Activated CD8-positive, alpha-beta T cell treated with anti-CD3 and anti-CD28 coated beads for 36 hours (primary cell): ENCODE measurements around the gene MORN5. TPM values are rescaled to one million over a fixed set of nuclear protein-coding genes. Genes with fewer than 3 reads are reported as not detected.

Experiments
- ATAC-seq: fragments of 200-7000 bp; cut with Tn5 transposase; one replicate; pipeline ENCODE4 v1.10.0; 2021; ENCODE audit warnings: mild to moderate bottlenecking, moderate library complexity
- CTCF ChIA-PET: fragments of 350-600 bp; sonication (Branson Sonifier 250); formaldehyde crosslinking; loops from one replicate; lab custom pipeline; 2021; ENCODE audit warnings: antibody characterized with exemption; lab: Charles Lee
- POLR2A ChIA-PET: fragments of 350-600 bp; sonication (Branson Sonifier 250); formaldehyde crosslinking; loops from one replicate; lab custom pipeline; 2021; ENCODE audit warnings: antibody characterized with exemption; lab: Charles Lee
- DNase-seq: peaks from one replicate; pipeline ENCODE4 v3.0.0-alpha.2; 2020
- H3K27ac Mint-ChIP-seq: one replicate; pipeline ENCODE4 v1.8.0; 2021; ENCODE audit warnings: mild to moderate bottlenecking, mixed read lengths
- H3K27me3 Mint-ChIP-seq: one replicate; pipeline ENCODE4 v1.8.0; 2021; ENCODE audit warnings: mixed read lengths
- H3K36me3 Mint-ChIP-seq: one replicate; pipeline ENCODE4 v1.8.0; 2021; ENCODE audit warnings: low read depth, mixed read lengths
- H3K4me1 Mint-ChIP-seq: one replicate; pipeline ENCODE4 v1.8.0; 2021; ENCODE audit warnings: low read depth, mixed read lengths
- H3K4me3 Mint-ChIP-seq: one replicate; pipeline ENCODE4 v1.8.0; 2021; ENCODE audit warnings: mild to moderate bottlenecking, moderate library complexity, mixed read lengths
- H3K9me3 Mint-ChIP-seq: one replicate; pipeline ENCODE4 v1.8.0; 2021; ENCODE audit warnings: mixed read lengths
- intact Hi-C: fragments of 100-400 bp; cut with micrococcal nuclease; formaldehyde crosslinking; loops from one replicate; pipeline ENCODE4 v1.10.0; 2022
- total RNA-seq, 2 experiments: library from RNA; stranded (reverse); gene quantifications; one replicate each; pipeline ENCODE4 v1.2.3, GENCODE V29; 2021
- TF ChIP-seq, protein P1 (sequence below): fragments of 200-600 bp; IDR thresholded peaks from one replicate; pipeline ENCODE4 v1.8.0; 2022; ENCODE audit warnings: antibody characterized with exemption, mild to moderate bottlenecking

MORN5 gene
- total RNA-seq, 2 experiments from 2014 or later: not detected

DNA sequence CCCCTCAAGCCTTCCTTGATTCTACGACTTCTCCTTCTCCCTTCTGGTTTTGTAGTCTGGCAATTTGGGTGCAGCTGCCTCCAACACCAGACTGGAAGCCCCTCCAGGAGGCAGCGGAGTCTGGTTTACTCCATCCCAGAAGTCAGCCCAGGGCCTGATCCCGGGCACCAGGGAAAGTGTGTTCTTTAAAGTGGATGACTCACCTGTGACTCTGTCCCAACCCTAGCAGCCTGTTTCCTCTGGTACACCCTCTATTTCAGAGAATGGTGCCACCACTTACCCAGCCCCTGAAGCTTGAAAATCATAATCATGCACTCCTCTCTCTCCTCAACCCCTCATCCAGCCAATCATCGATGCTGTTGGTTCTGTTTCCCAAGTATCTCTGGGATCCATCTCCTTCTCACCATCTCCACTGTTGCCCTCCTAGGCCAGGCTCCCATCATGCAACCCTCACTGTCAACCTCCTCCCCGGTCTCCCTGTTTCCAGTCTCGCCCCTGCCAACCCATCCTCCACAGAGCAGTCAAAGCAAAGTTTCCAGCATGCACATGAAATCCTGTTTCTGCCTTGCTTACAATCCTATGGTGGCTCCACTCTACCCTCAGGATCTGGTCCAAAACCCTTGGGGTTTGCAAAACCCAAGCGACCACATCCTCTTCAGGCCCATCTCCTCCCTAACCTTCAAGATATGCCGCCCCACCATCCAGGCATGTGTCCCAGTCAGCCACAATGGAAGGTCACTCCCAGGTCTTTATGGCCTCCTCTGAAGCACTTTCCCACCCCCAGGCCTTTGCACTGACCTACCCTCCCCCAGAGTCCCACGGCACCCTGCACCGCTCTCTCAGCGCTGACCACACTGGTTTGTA is 58.6 kb downstream of the MORN5 start:
- Mint-ChIP-seq H3K4me3 (no peak overlapping the region), H3K27me3 (peaks cover 80% of the 10 kb centered on the region), H3K4me1 (peaks cover 24% of the 10 kb centered on the region), H3K36me3 (no peaks in the 10 kb centered on the region), H3K9me3 (no peaks in the 10 kb centered on the region), H3K27ac (no peak overlapping the region)
- intact Hi-C loops: no loop called here
- no peak for DNase-seq
- ChIA-PET POLR2A (no interaction called here), CTCF (interaction anchor here (0.8 kb wide), 1 partner anchor 133 kb away, joined by 3 read pairs; no protein-coding TSS in a partner anchor)
- TF ChIP-seq, protein P1, sequence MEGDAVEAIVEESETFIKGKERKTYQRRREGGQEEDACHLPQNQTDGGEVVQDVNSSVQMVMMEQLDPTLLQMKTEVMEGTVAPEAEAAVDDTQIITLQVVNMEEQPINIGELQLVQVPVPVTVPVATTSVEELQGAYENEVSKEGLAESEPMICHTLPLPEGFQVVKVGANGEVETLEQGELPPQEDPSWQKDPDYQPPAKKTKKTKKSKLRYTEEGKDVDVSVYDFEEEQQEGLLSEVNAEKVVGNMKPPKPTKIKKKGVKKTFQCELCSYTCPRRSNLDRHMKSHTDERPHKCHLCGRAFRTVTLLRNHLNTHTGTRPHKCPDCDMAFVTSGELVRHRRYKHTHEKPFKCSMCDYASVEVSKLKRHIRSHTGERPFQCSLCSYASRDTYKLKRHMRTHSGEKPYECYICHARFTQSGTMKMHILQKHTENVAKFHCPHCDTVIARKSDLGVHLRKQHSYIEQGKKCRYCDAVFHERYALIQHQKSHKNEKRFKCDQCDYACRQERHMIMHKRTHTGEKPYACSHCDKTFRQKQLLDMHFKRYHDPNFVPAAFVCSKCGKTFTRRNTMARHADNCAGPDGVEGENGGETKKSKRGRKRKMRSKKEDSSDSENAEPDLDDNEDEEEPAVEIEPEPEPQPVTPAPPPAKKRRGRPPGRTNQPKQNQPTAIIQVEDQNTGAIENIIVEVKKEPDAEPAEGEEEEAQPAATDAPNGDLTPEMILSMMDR: no peak
- ATAC-seq: no peak

- peaks cover 79% of the 10 kb centered on the region for H3K27me3 Mint-ChIP-seq
- DNase-seq: no peak
- H3K9me3 Mint-ChIP-seq: no peaks in the 10 kb centered on the region
Measured at GRCh38 chr9:122218935-122219855, 59.5 kb downstream of the MORN5 start.

GRCh38 chr9:122219856-122220672 is 60.4 kb downstream of the MORN5 start:
- H3K4me1 Mint-ChIP-seq: peaks cover 22% of the 10 kb centered on the region
- H3K36me3 Mint-ChIP-seq: no peaks in the 10 kb centered on the region
- H3K27me3 Mint-ChIP-seq: peaks cover 79% of the 10 kb centered on the region
- no peak overlapping the region for H3K27ac Mint-ChIP-seq
- H3K4me3 Mint-ChIP-seq: peak overlapping the region; percentile 56
- intact Hi-C loops: no loop called here
- no peaks in the 10 kb centered on the region for H3K9me3 Mint-ChIP-seq
- POLR2A ChIA-PET: no interaction called here
- TF ChIP-seq, protein P1: no peak
- DNase-seq: no peak
- ATAC-seq: no peak
- CTCF ChIA-PET: interaction anchor here (1.0 kb wide), 1 partner anchor 131 kb away, joined by 3 read pairs; no protein-coding TSS in a partner anchor

More at GRCh38 chr9:122218935-122219855, 59.5 kb downstream of the MORN5 start:
- Mint-ChIP-seq H3K27ac (no peak overlapping the region), H3K4me1 (peaks cover 24% of the 10 kb centered on the region), H3K4me3 (peak overlapping the region; percentile 56), H3K36me3 (no peaks in the 10 kb centered on the region)
- intact Hi-C loops: no loop called here
- TF ChIP-seq, protein P1: no peak
- peak; percentile 15 for ATAC-seq
- ChIA-PET CTCF (no interaction called here), POLR2A (no interaction called here)

GRCh38 chr9:122220673-122221182 is 61.0 kb downstream of the MORN5 start:
- no peaks in the 10 kb centered on the region for H3K36me3 Mint-ChIP-seq
- intact Hi-C loops: no loop called here
- CTCF ChIA-PET: interaction anchor here (1.0 kb wide), 1 partner anchor 130 kb away, joined by 3 read pairs; no protein-coding TSS in a partner anchor
- POLR2A ChIA-PET: no interaction called here
- peaks cover 22% of the 10 kb centered on the region for H3K4me1 Mint-ChIP-seq
- DNase-seq: no peak
- no peak overlapping the region for H3K27ac Mint-ChIP-seq
- no peak overlapping the region for H3K4me3 Mint-ChIP-seq
- TF ChIP-seq, protein P1: no peak
- peaks cover 74% of the 10 kb centered on the region for H3K27me3 Mint-ChIP-seq
- no peaks in the 10 kb centered on the region for H3K9me3 Mint-ChIP-seq
- no peak for ATAC-seq
